ENCODE results near the gene ACSS2.
A peak's percentile ranks its signal among the peaks of the same experiment; 100 is the strongest.

The ACSS2 gene

GRCh38 chr20:34952671-34953070 is 76.3 kb downstream of the ACSS2 start:
- no peak for DNase-seq

- no peak for DNase-seq
These were observed 77.5 kb downstream of the ACSS2 start for GRCh38 chr20:34953960-34954359.

GRCh38 chr20:34954904-34955230 is 78.5 kb downstream of the ACSS2 start:
- DNase-seq = peak; percentile 60

- peak; percentile 99 for DNase-seq
These were observed 79.0 kb downstream of the ACSS2 start, which contains the start of the genes GSS and MYH7B for GRCh38 chr20:34955231-34956040. GSS (minus strand) TSS chr20:34955806; CDS start chr20:34951852, 3,954 bp downstream. MYH7B (plus strand) TSS chr20:34955868; CDS start chr20:34978006, 22,138 bp downstream.

- DNase-seq = no peak
These were observed 79.6 kb downstream of the ACSS2 start for GRCh38 chr20:34956041-34956458.

- no peak for DNase-seq
These were observed 80.5 kb downstream of the ACSS2 start for GRCh38 chr20:34956751-34957472.

GRCh38 chr20:34964486-34964885 is 88.1 kb downstream of the ACSS2 start:
- no peak for DNase-seq

- no peak for DNase-seq
These were observed 88.6 kb downstream of the ACSS2 start for GRCh38 chr20:34965051-34965450.

- DNase-seq = no peak
These were observed 91.0 kb downstream of the ACSS2 start for GRCh38 chr20:34967421-34967820.

- DNase-seq = no peak
These were observed 91.8 kb downstream of the ACSS2 start for GRCh38 chr20:34968042-34968775.

- no peak for DNase-seq
These were observed 93.9 kb downstream of the ACSS2 start for GRCh38 chr20:34970193-34970840.

GRCh38 chr20:34970846-34971560 is 94.6 kb downstream of the ACSS2 start:
- DNase-seq = no peak

- no peak for DNase-seq
These were observed 95.3 kb downstream of the ACSS2 start for GRCh38 chr20:34971561-34972235.

- no peak for DNase-seq
These were observed 97.8 kb downstream of the ACSS2 start for GRCh38 chr20:34974246-34974645.

GRCh38 chr20:34976286-34976685 is 99.9 kb downstream of the ACSS2 start:
- DNase-seq = no peak

Data from right hindlimb (tissue), 1 donor.